Mucosa of stomach (tissue), 1 donor: Measurements from ENCODE around the gene NELL2.

Source experiments
- H3K27me3 ChIP-seq: one replicate; pipeline ENCODE4 v1.7.0; 2013; ENCODE audit warnings: mild to moderate bottlenecking, low read length; ENCODE audit not compliant: control insufficient read depth, insufficient read depth
- H3K36me3 ChIP-seq: one replicate; pipeline ENCODE4 v1.7.0; 2013; ENCODE audit warnings: low read length; ENCODE audit not compliant: control insufficient read depth, insufficient read depth
- H3K4me1 ChIP-seq: one replicate; pipeline ENCODE4 v1.7.0; 2013; ENCODE audit warnings: mild to moderate bottlenecking, low read length; ENCODE audit not compliant: control insufficient read depth, insufficient read depth
- H3K4me3 ChIP-seq: one replicate; pipeline ENCODE4 v1.7.0; 2013; ENCODE audit warnings: low read length
- H3K9ac ChIP-seq: one replicate; pipeline ENCODE4 v1.7.0; 2013; ENCODE audit warnings: mild to moderate bottlenecking, low read length, moderate library complexity
- H3K9me3 ChIP-seq: one replicate; pipeline ENCODE4 v1.7.0; 2013; ENCODE audit warnings: mild to moderate bottlenecking, low read length, moderate library complexity; ENCODE audit not compliant: control insufficient read depth
- donor health status: Pancreatic carcinoma.

The NELL2 gene

DNA sequence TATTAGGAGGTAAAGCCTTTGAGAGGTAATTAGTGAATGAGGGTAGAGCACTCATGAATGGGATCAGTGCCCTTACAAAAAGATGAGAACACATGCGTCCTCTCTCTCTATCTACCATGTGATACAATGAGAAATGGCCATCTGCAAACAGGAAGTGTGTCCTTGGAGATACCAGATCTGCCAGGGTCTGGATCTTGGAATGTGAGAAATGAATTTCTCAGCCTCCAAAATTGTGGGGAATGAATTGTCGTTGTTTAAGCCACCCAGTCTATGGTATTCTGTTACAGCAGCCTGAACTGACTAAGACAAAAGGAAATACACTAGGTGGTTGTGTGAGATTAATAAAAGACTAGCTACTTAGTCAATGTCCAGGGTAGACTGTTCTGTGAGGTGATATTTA is 366.6 kb downstream of the NELL2 start:
- Histone ChIP-seq H3K4me1 (no peaks in the 10 kb centered on the region), H3K4me3 (no peak overlapping the region), H3K27me3 (no peaks in the 10 kb centered on the region), H3K36me3 (no peaks in the 10 kb centered on the region), H3K9ac (no peak overlapping the region), H3K9me3 (no peaks in the 10 kb centered on the region)

DNA sequence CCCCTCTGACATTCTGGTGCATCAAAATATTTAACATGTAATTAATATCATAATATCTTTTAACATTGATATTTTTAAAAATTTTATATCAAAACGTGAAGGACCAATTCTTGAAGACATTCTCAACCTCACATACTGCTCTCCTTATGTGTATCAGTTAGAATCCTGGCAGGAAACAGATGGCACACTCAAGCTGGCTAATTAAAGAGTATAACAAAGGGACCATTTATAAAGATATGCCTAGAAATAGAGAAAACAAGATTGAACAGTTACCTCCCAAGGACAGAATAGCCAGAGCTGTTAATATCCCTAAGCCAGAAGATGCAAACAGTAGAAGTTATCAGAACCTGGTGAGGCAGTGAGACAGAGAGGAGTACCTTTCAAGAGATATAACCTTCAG is 368.7 kb downstream of the NELL2 start:
- Histone ChIP-seq H3K36me3 (no peaks in the 10 kb centered on the region), H3K9ac (no peak overlapping the region), H3K9me3 (no peaks in the 10 kb centered on the region), H3K27me3 (no peaks in the 10 kb centered on the region), H3K4me1 (no peaks in the 10 kb centered on the region), H3K4me3 (no peak overlapping the region)

DNA sequence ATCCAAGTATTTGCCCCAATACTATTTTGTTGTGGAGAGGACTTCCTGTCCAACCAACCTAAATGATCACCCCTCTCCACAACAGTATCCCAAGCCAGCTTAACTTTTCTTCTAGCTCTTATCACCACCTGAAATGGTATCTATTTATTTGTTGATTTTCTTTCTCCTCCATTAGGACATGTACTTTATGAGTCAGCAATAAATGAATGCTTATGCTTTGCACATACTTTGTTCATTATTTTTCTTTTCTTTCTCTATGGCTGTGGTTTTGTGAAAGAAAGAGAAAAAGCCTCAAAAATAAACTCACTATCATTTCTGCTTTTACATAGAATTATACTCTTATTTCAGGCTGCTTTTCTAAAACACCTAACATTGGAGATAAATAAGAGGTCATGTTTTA is 371.3 kb downstream of the NELL2 start:
- Histone ChIP-seq H3K4me1 (no peaks in the 10 kb centered on the region), H3K4me3 (no peak overlapping the region), H3K36me3 (no peaks in the 10 kb centered on the region), H3K27me3 (no peaks in the 10 kb centered on the region), H3K9ac (no peak overlapping the region), H3K9me3 (no peaks in the 10 kb centered on the region)

DNA sequence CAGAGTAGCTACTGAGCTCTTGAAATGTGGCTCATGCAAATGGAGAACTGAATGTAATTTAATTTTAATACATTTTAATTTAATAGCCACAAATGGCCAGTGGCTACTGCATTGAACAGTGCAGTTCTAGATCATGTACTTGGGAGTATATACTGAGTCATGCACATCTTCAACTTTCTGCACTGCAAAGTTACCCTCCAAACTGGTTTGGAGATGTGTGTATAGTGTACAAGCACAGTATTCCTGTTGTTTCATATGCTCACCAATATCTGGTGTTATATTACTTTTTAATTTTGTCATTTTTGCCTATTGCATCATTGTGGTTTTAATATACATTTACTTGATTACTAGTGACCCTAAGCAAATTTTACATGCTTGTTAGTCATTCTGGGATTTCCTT is 372.8 kb downstream of the NELL2 start:
- H3K4me1 ChIP-seq = no peaks in the 10 kb centered on the region
- H3K4me3 ChIP-seq = no peak overlapping the region
- no peak overlapping the region for H3K9ac ChIP-seq
- H3K27me3 ChIP-seq = no peaks in the 10 kb centered on the region
- H3K36me3 ChIP-seq = no peaks in the 10 kb centered on the region
- H3K9me3 ChIP-seq = no peaks in the 10 kb centered on the region

DNA sequence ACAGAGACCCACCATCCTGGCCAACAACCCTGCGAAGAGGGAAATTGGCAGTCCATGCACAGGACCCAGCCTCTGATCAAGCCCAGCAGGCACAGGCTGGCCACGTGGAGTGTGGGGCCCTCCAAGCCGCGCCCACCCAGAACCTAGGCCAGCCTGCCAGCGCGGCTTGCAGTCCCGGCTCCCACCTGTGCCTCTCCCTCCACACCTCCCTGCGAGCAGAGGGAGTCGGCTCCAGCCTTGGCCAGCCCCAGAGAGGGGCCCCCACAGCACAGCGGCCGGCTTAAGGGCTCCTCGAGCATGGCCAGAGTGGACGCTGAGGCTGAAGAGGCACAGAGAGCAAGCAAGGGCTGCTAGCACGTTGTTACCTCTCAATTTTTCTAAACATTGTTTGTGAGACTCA is 373.4 kb downstream of the NELL2 start:
- Histone ChIP-seq H3K9me3 (no peaks in the 10 kb centered on the region), H3K36me3 (no peaks in the 10 kb centered on the region), H3K4me3 (no peak overlapping the region), H3K9ac (no peak overlapping the region), H3K4me1 (no peaks in the 10 kb centered on the region), H3K27me3 (no peaks in the 10 kb centered on the region)

DNA sequence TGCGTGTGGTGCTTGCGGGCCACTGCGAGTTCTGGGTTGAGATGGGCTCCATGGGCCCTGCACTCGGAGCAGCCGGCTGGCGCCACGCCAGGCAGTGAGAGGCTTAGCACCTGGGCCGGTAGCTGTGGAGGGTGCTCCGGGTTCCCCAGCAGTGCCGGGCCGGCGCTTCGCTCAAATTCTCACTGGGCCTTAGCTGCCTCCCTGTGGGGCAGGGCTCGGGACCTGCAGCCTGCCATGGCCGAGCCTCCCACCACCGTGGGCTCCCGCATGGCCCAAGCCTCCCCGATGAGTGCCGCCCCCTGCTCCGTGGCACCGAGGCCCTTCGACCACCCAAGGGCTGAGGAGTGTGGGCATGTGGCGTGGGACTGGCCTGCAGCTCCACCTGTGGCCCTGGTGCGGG is 375.7 kb downstream of the NELL2 start:
- no peaks in the 10 kb centered on the region for H3K36me3 ChIP-seq
- H3K9me3 ChIP-seq = no peaks in the 10 kb centered on the region
- no peaks in the 10 kb centered on the region for H3K27me3 ChIP-seq
- H3K4me3 ChIP-seq = no peak overlapping the region
- no peak overlapping the region for H3K9ac ChIP-seq
- H3K4me1 ChIP-seq = no peaks in the 10 kb centered on the region

DNA sequence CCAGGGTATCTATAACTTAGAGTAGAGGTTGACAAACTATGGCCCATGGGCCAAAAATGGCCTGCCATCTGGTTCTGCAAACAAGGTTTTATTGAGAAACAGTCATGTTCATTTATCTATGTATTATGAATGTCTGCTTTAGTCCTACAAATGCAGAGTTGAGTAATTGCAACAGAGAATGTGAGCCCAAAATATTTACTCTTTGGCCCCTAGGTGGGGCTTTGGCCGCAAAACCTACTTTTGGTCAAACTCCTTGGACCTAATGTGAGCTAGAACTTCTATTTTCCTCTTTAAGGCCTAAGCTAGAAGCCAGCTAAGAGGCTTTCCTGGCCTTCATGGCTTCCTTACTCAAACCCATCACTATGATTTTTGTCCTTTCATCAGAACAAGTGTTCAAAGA is 379.1 kb downstream of the NELL2 start:
- no peaks in the 10 kb centered on the region for H3K27me3 ChIP-seq
- H3K4me3 ChIP-seq = no peak overlapping the region
- H3K9ac ChIP-seq = no peak overlapping the region
- H3K4me1 ChIP-seq = no peaks in the 10 kb centered on the region
- H3K36me3 ChIP-seq = no peaks in the 10 kb centered on the region
- H3K9me3 ChIP-seq = no peaks in the 10 kb centered on the region

DNA sequence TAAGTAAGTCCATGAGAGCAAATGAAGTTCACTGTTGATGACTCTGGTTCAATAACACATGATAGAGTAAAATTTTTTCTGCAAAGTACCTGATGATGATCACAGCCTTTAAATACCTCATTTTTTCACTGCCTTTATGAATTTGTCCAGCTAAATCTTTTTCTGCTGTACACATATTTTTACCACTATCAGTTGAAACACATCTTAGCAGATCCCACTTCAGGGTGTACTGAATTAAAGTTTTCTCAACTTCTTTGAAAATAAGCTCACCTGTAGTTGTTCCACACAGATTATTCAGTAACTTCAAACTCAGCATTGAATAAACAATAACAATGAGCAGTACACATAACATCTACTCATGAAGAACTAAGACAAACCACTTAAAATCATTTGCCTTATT is 385.9 kb downstream of the NELL2 start:
- Histone ChIP-seq H3K36me3 (no peaks in the 10 kb centered on the region), H3K9ac (no peak overlapping the region), H3K4me3 (no peak overlapping the region), H3K27me3 (no peaks in the 10 kb centered on the region), H3K4me1 (no peaks in the 10 kb centered on the region), H3K9me3 (no peaks in the 10 kb centered on the region)

DNA sequence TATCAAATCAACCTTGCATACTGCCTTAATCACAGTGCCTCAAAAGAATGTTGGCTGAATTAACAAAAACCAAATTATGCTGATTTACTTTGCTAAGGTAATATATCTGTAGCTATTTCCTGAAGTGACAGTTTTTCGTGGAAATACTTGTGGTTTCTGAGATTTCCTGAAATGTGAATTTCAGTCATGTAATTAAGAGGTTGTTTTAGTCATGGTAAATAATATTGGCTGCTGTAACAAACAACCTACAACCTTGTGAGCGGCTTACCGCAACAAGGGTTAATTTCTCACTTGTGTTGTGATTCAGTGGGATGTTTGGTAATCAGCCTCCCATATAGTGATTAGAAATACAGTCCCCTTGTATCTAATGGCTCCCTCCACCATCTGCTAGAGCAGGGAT is 387.9 kb downstream of the NELL2 start:
- Histone ChIP-seq H3K36me3 (no peaks in the 10 kb centered on the region), H3K9me3 (no peaks in the 10 kb centered on the region), H3K9ac (no peak overlapping the region), H3K4me1 (no peaks in the 10 kb centered on the region), H3K4me3 (no peak overlapping the region), H3K27me3 (no peaks in the 10 kb centered on the region)

DNA sequence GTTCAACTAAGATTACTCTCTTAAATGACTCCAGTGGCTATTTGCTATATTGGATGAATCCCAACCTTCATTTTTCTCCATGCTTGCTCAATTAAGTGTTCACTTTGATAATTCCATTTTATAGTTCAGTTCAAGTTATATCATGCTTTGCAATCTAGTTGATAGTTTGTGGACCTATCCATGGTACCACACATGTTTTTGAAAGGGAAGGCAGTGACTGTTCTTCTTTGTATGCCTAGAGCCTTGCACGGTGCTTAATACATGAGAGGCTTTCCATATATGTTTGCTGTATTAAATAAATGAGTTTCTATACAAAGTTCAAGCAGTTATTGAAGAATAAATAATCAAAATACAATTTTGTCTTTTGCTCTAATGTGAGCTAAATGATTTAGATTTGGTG is 391.3 kb downstream of the NELL2 start:
- Histone ChIP-seq H3K9me3 (no peaks in the 10 kb centered on the region), H3K27me3 (no peaks in the 10 kb centered on the region), H3K4me1 (no peaks in the 10 kb centered on the region), H3K36me3 (no peaks in the 10 kb centered on the region), H3K9ac (no peak overlapping the region), H3K4me3 (no peak overlapping the region)

DNA sequence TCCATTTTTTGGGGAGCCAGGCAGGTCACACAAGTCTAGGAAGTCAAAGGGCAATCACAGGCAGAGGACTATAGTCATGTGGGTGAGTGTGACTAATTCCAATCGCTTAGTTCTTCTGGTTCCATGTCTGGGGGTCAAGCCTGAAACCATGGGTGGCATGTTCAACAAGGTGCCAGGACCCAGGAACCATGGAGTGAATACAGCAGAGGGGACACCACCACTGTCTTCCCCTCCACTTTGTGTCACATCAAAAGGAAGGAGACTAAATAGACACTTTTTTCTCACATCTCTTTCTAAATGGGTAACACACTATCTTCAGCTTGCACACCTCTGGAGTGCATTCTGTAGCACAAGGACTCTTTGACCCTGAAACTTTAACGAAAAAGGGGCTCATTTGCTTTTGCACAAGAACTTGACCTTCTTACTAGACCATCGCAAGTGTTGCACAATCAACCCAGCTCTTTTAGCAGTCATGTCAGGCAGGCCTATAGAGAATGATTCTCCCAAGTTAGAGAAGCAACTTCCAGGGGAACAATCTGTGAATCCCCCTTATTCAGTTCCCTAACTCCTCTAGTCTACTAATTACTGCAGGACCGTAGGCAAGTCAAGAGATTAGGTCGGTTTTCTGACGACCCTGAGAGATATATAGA is 398.7 kb downstream of the NELL2 start:
- no peaks in the 10 kb centered on the region for H3K27me3 ChIP-seq
- H3K9ac ChIP-seq = no peak overlapping the region
- no peak overlapping the region for H3K4me3 ChIP-seq
- H3K9me3 ChIP-seq = no peaks in the 10 kb centered on the region
- H3K4me1 ChIP-seq = no peaks in the 10 kb centered on the region
- no peaks in the 10 kb centered on the region for H3K36me3 ChIP-seq

DNA sequence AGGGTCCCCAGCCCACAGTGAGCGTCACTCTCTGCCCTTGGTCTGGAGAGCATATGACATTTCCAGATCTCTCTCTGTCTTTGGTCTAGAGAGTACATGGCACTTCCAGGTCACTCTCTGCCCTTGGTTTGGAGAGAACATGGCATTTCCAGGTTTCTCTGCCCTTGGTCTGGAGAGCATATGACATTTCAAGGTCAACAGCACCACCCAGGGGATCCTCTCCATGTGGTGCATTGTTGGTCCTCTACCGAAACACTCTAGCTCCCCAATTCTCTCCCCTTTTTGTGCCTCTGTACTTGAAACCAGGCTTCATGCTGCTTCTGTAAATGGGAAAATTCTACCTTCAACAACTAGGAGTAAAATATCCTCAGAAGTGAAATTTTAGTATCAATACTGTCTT is 399.4 kb downstream of the NELL2 start:
- Histone ChIP-seq H3K4me3 (no peak overlapping the region), H3K9ac (no peak overlapping the region), H3K4me1 (no peaks in the 10 kb centered on the region), H3K36me3 (no peaks in the 10 kb centered on the region), H3K27me3 (no peaks in the 10 kb centered on the region), H3K9me3 (no peaks in the 10 kb centered on the region)

DNA sequence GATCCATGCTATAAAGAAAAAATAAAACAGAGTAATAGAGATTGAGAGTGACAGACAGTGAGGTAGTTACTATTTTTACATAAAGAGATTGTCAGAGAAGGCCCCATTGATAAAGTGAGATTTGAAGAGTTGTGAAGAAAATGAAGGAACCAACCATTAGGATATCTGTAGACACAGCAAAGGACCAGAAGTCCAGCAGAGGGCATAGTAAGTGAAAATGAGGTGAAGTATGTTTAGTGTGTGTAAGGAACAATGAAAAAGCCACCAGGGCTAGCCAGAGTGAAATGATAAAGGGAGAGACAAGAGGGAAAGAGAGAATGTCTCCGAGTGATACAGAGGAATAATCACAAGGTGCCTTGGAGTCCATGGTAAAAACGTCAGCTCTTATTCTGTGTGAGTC is 411.0 kb downstream of the NELL2 start:
- H3K4me1 ChIP-seq = no peaks in the 10 kb centered on the region
- no peak overlapping the region for H3K9ac ChIP-seq
- H3K27me3 ChIP-seq = no peaks in the 10 kb centered on the region
- no peaks in the 10 kb centered on the region for H3K36me3 ChIP-seq
- no peak overlapping the region for H3K4me3 ChIP-seq
- no peaks in the 10 kb centered on the region for H3K9me3 ChIP-seq
